Transverse colon (tissue), 4 donors: Measurements from ENCODE around the gene DPP7. TPM values are rescaled to one million over a fixed set of nuclear protein-coding genes. Genes with fewer than 3 reads are reported as not detected.

Source experiments
- DNase-seq: peaks from one replicate; pipeline ENCODE4 v3.0.0-alpha.2; 2019
- H3K27ac ChIP-seq, 4 donors: fragments of 200-600 bp; sonication (generic); 2 replicates each; pipeline ENCODE4 v1.5.1; 2016 to 2018; ENCODE audit warnings: inconsistent platforms in 4 of 4
- H3K27me3 ChIP-seq: fragments of 200-600 bp; sonication (generic); 2 replicates; pipeline ENCODE4 v1.5.1; 2017; ENCODE audit warnings: inconsistent platforms
- H3K36me3 ChIP-seq, 4 donors: fragments of 200-600 bp; sonication (generic); 2 replicates each; pipeline ENCODE4 v1.5.1; 2017 to 2019; ENCODE audit warnings: inconsistent platforms in 4 of 4
- H3K4me1 ChIP-seq, 4 donors: fragments of 200-600 bp; sonication (generic); 2 replicates each; pipeline ENCODE4 v1.5.1; 2017 to 2020; ENCODE audit warnings: inconsistent platforms in 4 of 4
- H3K4me3 ChIP-seq, 4 donors: fragments of 200-600 bp; sonication (generic); 1 replicate in 1 of 4; 2 replicates in 3 of 4; pipeline versions ENCODE4 v1.5.1 to v1.6.1; 2017 to 2019; ENCODE audit warnings: inconsistent platforms in 4 of 4
- H3K9me3 ChIP-seq, 2 donors: fragments of 200-600 bp; sonication (generic); 2 replicates each; pipeline ENCODE4 v1.5.1; 2017 to 2019; ENCODE audit warnings: inconsistent platforms in 2 of 2
- CTCF ChIP-seq, 5 experiments: fragments of 200-600 bp in 3 of 5; fragments of 450-650 bp in 2 of 5; sonication (generic) in 3 of 5; IDR thresholded peaks; 1 replicate in 2 of 5; 2 replicates in 3 of 5; pipeline ENCODE4 v1.5.1; 2016 to 2017; ENCODE audit warnings: antibody characterized with exemption in 5 of 5, inconsistent platforms in 3 of 5, mild to moderate bottlenecking in 2 of 5, moderate library complexity in 1 of 5
- EP300 ChIP-seq: sonication (generic); formaldehyde crosslinking; IDR thresholded peaks from one replicate; pipeline ENCODE4 v1.6.1; 2017; ENCODE audit warnings: antibody characterized with exemption, low read depth
- POLR2A ChIP-seq: fragments of 450-650 bp; IDR thresholded peaks from one replicate; pipeline ENCODE4 v1.6.1; 2016; ENCODE audit warnings: antibody characterized with exemption, mild to moderate bottlenecking, moderate library complexity
- POLR2AphosphoS5 ChIP-seq, 3 donors: sonication (generic); formaldehyde crosslinking; IDR thresholded peaks; one replicate each; pipeline ENCODE4 v1.6.1; 2016; ENCODE audit warnings: antibody characterized with exemption in 3 of 3
- WGBS, 2 donors: methylation state at CpG; one replicate each; pipeline ENCODE4 v1.1.5; 2018; ENCODE audit warnings: low coverage in 1 of 2; 5-methylcytosine and 5-hydroxymethylcytosine counted together
- in situ Hi-C, 4 donors: fragments of 200-750 bp; cut with MboI; loops; one replicate each; pipeline versions ENCODE4 v1.15.0 to v1.15.1; 2017; ENCODE audit warnings: low sequenced_read_pairs in 3 of 4, low pct_ligation_motif_present in 1 of 4, low pct_unique_long_range_greater_than_20kb in 1 of 4
- intact Hi-C: fragments of 100-400 bp; cut with DNase I; formaldehyde crosslinking; loops from one replicate; pipeline ENCODE4 v1.15.1; 2023; ENCODE audit warnings: low total_unique reads
- total RNA-seq, 4 donors: library from RNA; depleted of rRNA; stranded (reverse); fragments of >200 nt; gene quantifications; one replicate each; pipeline ENCODE4 v1.1.0, GENCODE V29; 2016

The DPP7 gene
- total RNA-seq, 4 donors from 2014 or later: 54.2 to 141 (median 103) TPM

- TF ChIP-seq POLR2AphosphoS5 (IDR thresholded peaks at IDR 0.05) (no peak), POLR2A (no peak), CTCF (IDR thresholded peaks at IDR 0.05) (no peak), EP300 (no peak)
- Histone ChIP-seq H3K4me1 (no peaks in the 10 kb centered on the region), H3K36me3 (no peaks in the 10 kb centered on the region), H3K4me3 (no peak overlapping the region), H3K27me3 (peaks cover 43% of the 10 kb centered on the region), H3K27ac (no peak overlapping the region), H3K9me3 (no peaks in the 10 kb centered on the region)
- DNase-seq: no peak
- in situ Hi-C loops: no loop called here
- intact Hi-C loops: no loop called here
- 17% methylated on average over 24 of the region's 24 CpGs; no CpG with 5 or more reads in 1 of the 2 donors for WGBS, 2 donors
These were observed 33.2 kb upstream of the DPP7 start for GRCh38 chr9:137147793-137148160.

DNA sequence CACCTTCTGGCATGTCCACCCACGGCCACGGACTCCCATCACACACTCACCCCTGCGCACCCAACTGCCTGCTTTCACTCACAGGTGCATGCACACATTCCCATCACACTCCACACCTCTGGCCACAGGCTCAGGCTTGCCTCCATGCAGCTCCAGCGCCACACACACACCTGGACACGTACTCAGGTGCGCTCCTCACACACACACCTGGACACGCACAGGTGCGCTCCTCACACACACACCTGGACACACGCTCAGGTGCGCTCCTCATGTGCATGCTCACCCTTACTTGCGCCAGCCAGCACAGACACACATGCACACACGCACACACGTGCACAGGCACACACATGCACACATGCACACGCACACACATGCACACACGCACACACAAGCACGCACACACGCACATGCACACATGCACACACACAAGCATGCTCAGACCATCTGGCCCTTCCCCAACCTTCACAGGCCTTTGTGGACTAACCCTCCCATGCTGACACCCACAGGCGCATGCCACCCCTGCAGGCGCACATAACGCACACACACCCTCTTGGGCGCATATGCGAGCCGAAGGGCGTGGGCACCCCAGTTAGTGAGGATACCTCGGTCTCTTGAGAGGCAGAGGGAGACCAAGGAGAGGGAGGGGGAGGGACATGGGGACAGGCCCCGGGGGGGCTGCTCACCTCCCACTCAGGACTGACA lies 32.7 kb upstream of the DPP7 start:
- Histone ChIP-seq H3K36me3 (no peaks in the 10 kb centered on the region), H3K9me3 (no peaks in the 10 kb centered on the region), H3K27me3 (peaks cover 49% of the 10 kb centered on the region), H3K4me1 (no peaks in the 10 kb centered on the region), H3K4me3 (no peak overlapping the region), H3K27ac (no peak overlapping the region)
- no peak for TF ChIP-seq CTCF (IDR thresholded peaks at IDR 0.05)
- no peak for TF ChIP-seq POLR2A
- no peak for TF ChIP-seq EP300
- TF ChIP-seq POLR2AphosphoS5 (IDR thresholded peaks at IDR 0.05): no peak
- intact Hi-C loops (no loop called here), in situ Hi-C loops (no loop called here)
- DNase-seq: no peak
- 81% methylated on average over 25 of the region's 26 CpGs; no CpG with 5 or more reads in 1 of the 2 donors for WGBS, 2 donors

- intact Hi-C loops: no loop called here
- 56% methylated on average over 7 of the region's 9 CpGs; no CpG with 5 or more reads in 1 of the 2 donors for WGBS, 2 donors
- H3K9me3 ChIP-seq: no peaks in the 10 kb centered on the region
- no peaks in the 10 kb centered on the region for H3K4me1 ChIP-seq
- DNase-seq: no peak
- no peak for TF ChIP-seq POLR2AphosphoS5 (IDR thresholded peaks at IDR 0.05)
- TF ChIP-seq EP300: no peak
- TF ChIP-seq CTCF (IDR thresholded peaks at IDR 0.05): no peak
- TF ChIP-seq POLR2A: no peak
- no peak overlapping the region for H3K27ac ChIP-seq
- no peak overlapping the region for H3K4me3 ChIP-seq
- in situ Hi-C loops: no loop called here
- no peaks in the 10 kb centered on the region for H3K36me3 ChIP-seq
- peaks cover 55% of the 10 kb centered on the region for H3K27me3 ChIP-seq
These were observed 32.0 kb upstream of the DPP7 start for GRCh38 chr9:137146527-137146918.

- Histone ChIP-seq H3K36me3 (no peaks in the 10 kb centered on the region), H3K27ac (no peak overlapping the region), H3K4me3 (no peak overlapping the region), H3K9me3 (no peaks in the 10 kb centered on the region), H3K27me3 (peaks cover 61% of the 10 kb centered on the region), H3K4me1 (no peaks in the 10 kb centered on the region)
- TF ChIP-seq POLR2A (no peak), CTCF (IDR thresholded peaks at IDR 0.05) (no peak), EP300 (no peak), POLR2AphosphoS5 (IDR thresholded peaks at IDR 0.05) (no peak)
- no peak for DNase-seq
- intact Hi-C loops (loop anchor here (1.0 kb wide), 1 partner anchor 8 kb away; no protein-coding TSS in a partner anchor), in situ Hi-C loops (no loop called here)
- WGBS, 2 donors: 57 to 94% methylated on average over 3 to 48 of the region's 49 CpGs
These were observed 31.4 kb upstream of the DPP7 start for GRCh38 chr9:137145731-137146526.
